ENCODE measurements around the gene RASGRF1. TPM values are rescaled to one million over a fixed set of nuclear protein-coding genes. Genes with fewer than 3 reads are reported as not detected.
A peak's percentile ranks its signal among the peaks of the same experiment; 100 is the strongest.

The RASGRF1 gene
- total RNA-seq, 1 experiment from 2014 or later = not detected

- ChIA-PET POLR2A (ENCODE audit: unreplicated experiment) (no interaction called here), CTCF (no interaction called here)
- intact Hi-C loops (cut with micrococcal nuclease) = no loop called here
- no peaks in the 10 kb centered on the region for H3K9me3 ChIP-seq (ENCODE audit: low read length)
- no peak overlapping the region for H3K4me2 ChIP-seq (ENCODE audit: low read length)
- no peaks in the 10 kb centered on the region for H3K36me3 ChIP-seq (ENCODE audit: low read depth, low read length)
- H3K79me2 ChIP-seq (ENCODE audit: low read length) = no peaks in the 10 kb centered on the region
- no peak for DNase-seq
- TF ChIP-seq CTCF (conservative IDR thresholded peaks at IDR 0.05; ENCODE audit: low read depth, low read length) (no peak), EZH2 (IDR thresholded peaks at IDR 0.05; ENCODE audit: low read length, unreplicated experiment) (no peak), EZH2phosphoT487 (IDR thresholded peaks at IDR 0.05; ENCODE audit: borderline replicate concordance, low read length) (no peak)
- no peaks in the 10 kb centered on the region for H3K9me2 ChIP-seq (replicated peaks; ENCODE audit: low read length)
- H2AFZ ChIP-seq (ENCODE audit: low read length) = no peak overlapping the region
- no peak for ATAC-seq
- no peaks in the 10 kb centered on the region for H3F3A ChIP-seq (ENCODE audit: low read length, unreplicated experiment)
- no peak overlapping the region for H3K4me3 ChIP-seq (ENCODE audit: low read length)
- no peaks in the 10 kb centered on the region for H4K20me1 ChIP-seq (ENCODE audit: low read length)
- peaks cover 9% of the 10 kb centered on the region for H3K27me3 ChIP-seq (ENCODE audit: low read length)
- H3K4me1 ChIP-seq (ENCODE audit: insufficient read depth, low read length) = no peaks in the 10 kb centered on the region
- H3K9ac ChIP-seq (ENCODE audit: low read length) = no peak overlapping the region
- no TSS peak for BruUV-seq (replicated peaks)
- H3K27ac ChIP-seq (ENCODE audit: low read length) = no peak overlapping the region
These were observed 54.8 kb downstream of the RASGRF1 start for GRCh38 chr15:79035814-79036213.

- intact Hi-C loops (cut with micrococcal nuclease) = no loop called here
- Histone ChIP-seq H3K4me2 (ENCODE audit: low read length) (no peak overlapping the region), H4K20me1 (ENCODE audit: low read length) (no peaks in the 10 kb centered on the region), H2AFZ (ENCODE audit: low read length) (no peak overlapping the region), H3K27ac (ENCODE audit: low read length) (no peak overlapping the region), H3K4me3 (ENCODE audit: low read length) (no peak overlapping the region), H3F3A (ENCODE audit: low read length, unreplicated experiment) (no peaks in the 10 kb centered on the region), H3K27me3 (ENCODE audit: low read length) (peaks cover 9% of the 10 kb centered on the region), H3K79me2 (ENCODE audit: low read length) (no peaks in the 10 kb centered on the region), H3K9me3 (ENCODE audit: low read length) (no peaks in the 10 kb centered on the region), H3K36me3 (ENCODE audit: low read depth, low read length) (no peaks in the 10 kb centered on the region), H3K9ac (ENCODE audit: low read length) (no peak overlapping the region), H3K4me1 (ENCODE audit: insufficient read depth, low read length) (no peaks in the 10 kb centered on the region), H3K9me2 (replicated peaks; ENCODE audit: low read length) (no peaks in the 10 kb centered on the region)
- DNase-seq = no peak
- POLR2A ChIA-PET (ENCODE audit: unreplicated experiment) = no interaction called here
- BruUV-seq (replicated peaks) = no TSS peak
- TF ChIP-seq CTCF (conservative IDR thresholded peaks at IDR 0.05; ENCODE audit: low read depth, low read length) (0 out of 2 replicates have a peak, but pooled peaks have one; percentile 13), EZH2 (IDR thresholded peaks at IDR 0.05; ENCODE audit: low read length, unreplicated experiment) (no peak), EZH2phosphoT487 (IDR thresholded peaks at IDR 0.05; ENCODE audit: borderline replicate concordance, low read length) (no peak)
- ATAC-seq = no peak
- CTCF ChIA-PET = interaction anchor here (0.6 kb wide), 1 partner anchor 101 kb away, joined by 3 read pairs; no protein-coding TSS in a partner anchor
These were observed 55.4 kb downstream of the RASGRF1 start for GRCh38 chr15:79035111-79035601.

- CTCF ChIA-PET = no interaction called here
- peaks cover 9% of the 10 kb centered on the region for H3K27me3 ChIP-seq (ENCODE audit: low read length)
These were observed 56.3 kb downstream of the RASGRF1 start for GRCh38 chr15:79034284-79034683.

More at GRCh38 chr15:79034284-79034683, 56.3 kb downstream of the RASGRF1 start:
- POLR2A ChIA-PET (ENCODE audit: unreplicated experiment) = no interaction called here
- Histone ChIP-seq H3K4me3 (ENCODE audit: low read length) (no peak overlapping the region), H2AFZ (ENCODE audit: low read length) (no peak overlapping the region), H3K79me2 (ENCODE audit: low read length) (no peaks in the 10 kb centered on the region), H3K4me2 (ENCODE audit: low read length) (no peak overlapping the region), H3K9me3 (ENCODE audit: low read length) (no peaks in the 10 kb centered on the region), H3K4me1 (ENCODE audit: insufficient read depth, low read length) (no peaks in the 10 kb centered on the region), H3K36me3 (ENCODE audit: low read depth, low read length) (no peaks in the 10 kb centered on the region), H4K20me1 (ENCODE audit: low read length) (no peaks in the 10 kb centered on the region), H3K9me2 (replicated peaks; ENCODE audit: low read length) (no peaks in the 10 kb centered on the region), H3K9ac (ENCODE audit: low read length) (no peak overlapping the region), H3K27ac (ENCODE audit: low read length) (no peak overlapping the region), H3F3A (ENCODE audit: low read length, unreplicated experiment) (no peaks in the 10 kb centered on the region)
- ATAC-seq (no peak), DNase-seq (no peak)
- TF ChIP-seq CTCF (conservative IDR thresholded peaks at IDR 0.05; ENCODE audit: low read depth, low read length) (no peak), EZH2 (IDR thresholded peaks at IDR 0.05; ENCODE audit: low read length, unreplicated experiment) (no peak), EZH2phosphoT487 (IDR thresholded peaks at IDR 0.05; ENCODE audit: borderline replicate concordance, low read length) (no peak)
- intact Hi-C loops (cut with micrococcal nuclease) = no loop called here
- BruUV-seq (replicated peaks) = no TSS peak
